GM12878 (cell line): ENCODE measurements around the gene KCTD6. TPM values are rescaled to one million over a fixed set of nuclear protein-coding genes. Genes with fewer than 3 reads are reported as not detected.

Source experiments
- ATAC-seq: fragments of 200-7000 bp; cut with Tn5 transposase; 3 replicates; pipeline ENCODE4 v1.9.1; 2020; ENCODE audit warnings: mild to moderate bottlenecking, moderate library complexity
- BruUV-seq: library from RNA; stranded (reverse); fragments of 400-500 nt; replicated peaks from 2 replicates; lab custom pipeline; 2021; lab: Mats Ljungman, UMichigan
- CTCF ChIA-PET: fragments of 300-600 bp; sonication (Branson Sonifier 250); formaldehyde crosslinking; extraction: SDS; loops from one replicate; lab custom pipeline; 2021; ENCODE audit warnings: inconsistent platforms; lab: Yijun Ruan, JAX
- POLR2A ChIA-PET: fragments of 350-600 bp; formaldehyde crosslinking; extraction: SDS; loops from one replicate; lab custom pipeline; 2021; ENCODE audit warnings: inconsistent platforms; lab: Charles Lee
- RAD21 ChIA-PET: fragments of 300-600 bp; sonication (Branson Sonifier 250); formaldehyde crosslinking; loops from one replicate; lab custom pipeline; 2023; ENCODE audit warnings: antibody characterized with exemption; ENCODE audit not compliant: unreplicated experiment; lab: Charles Lee
- SMC1A ChIA-PET: fragments of 300-600 bp; sonication (Branson Sonifier 250); formaldehyde crosslinking; loops from one replicate; lab custom pipeline; 2023; ENCODE audit not compliant: unreplicated experiment, uncharacterized antibody; lab: Charles Lee
- DNase-seq: peaks from one replicate; pipeline ENCODE4 v3.0.0-alpha.2; 2011; ENCODE audit warnings: low read depth, low spot score
- FAIRE-seq: peaks from 3 replicates; lab custom pipeline; 2011; peaks lifted over from hg19 to GRCh38; lab: Jason Lieb, UNC
- H2AFZ ChIP-seq: 2 replicates; pipeline ENCODE4 v1.6.0; 2011; ENCODE audit warnings: low read depth, low read length, control low read depth; ENCODE audit not compliant: control insufficient read depth
- H3K27ac ChIP-seq: 2 replicates; pipeline ENCODE4 v1.5.1; 2011; ENCODE audit warnings: control low read depth; ENCODE audit not compliant: control insufficient read depth, insufficient read depth
- H3K27me3 ChIP-seq, 2 experiments: replicated peaks in 1 of 2; 2 replicates each; pipeline versions ENCODE4 v1.6.0 to v1.6.1; 2011; ENCODE audit warnings: low read length in 1 of 2; ENCODE audit not compliant: control insufficient read depth in 2 of 2, insufficient read depth in 2 of 2
- H3K36me3 ChIP-seq, 2 experiments: 2 replicates each; pipeline ENCODE4 v1.5.1; 2011; ENCODE audit warnings: low read length in 1 of 2; ENCODE audit not compliant: control insufficient read depth in 2 of 2, insufficient read depth in 2 of 2
- H3K4me1 ChIP-seq: 2 replicates; pipeline ENCODE4 v1.6.1; 2011; ENCODE audit warnings: mild to moderate bottlenecking, low read length, moderate library complexity, mixed read lengths; ENCODE audit not compliant: control insufficient read depth, insufficient read depth
- H3K4me2 ChIP-seq: 2 replicates; pipeline ENCODE4 v1.6.0; 2011; ENCODE audit warnings: control low read depth; ENCODE audit not compliant: control insufficient read depth, insufficient read depth
- H3K4me3 ChIP-seq: fragments of 200-600 bp; sonication (generic); 2 replicates; pipeline ENCODE4 v1.5.1; 2016
- H3K79me2 ChIP-seq: 2 replicates; pipeline ENCODE4 v1.6.0; 2011; ENCODE audit warnings: low read length; ENCODE audit not compliant: control insufficient read depth, insufficient read depth
- H3K9ac ChIP-seq: 2 replicates; pipeline ENCODE4 v1.8.0; 2011; ENCODE audit warnings: low read length, control low read depth, mixed read lengths; ENCODE audit not compliant: control insufficient read depth, insufficient read depth
- H3K9me3 ChIP-seq: replicated peaks from 3 replicates; pipeline ENCODE4 v1.5.1; 2011; ENCODE audit warnings: mild to moderate bottlenecking, low read length; ENCODE audit not compliant: control insufficient read depth, insufficient read depth
- H4K20me1 ChIP-seq: 2 replicates; pipeline ENCODE4 v1.6.0; 2011; ENCODE audit not compliant: control insufficient read depth, insufficient read depth
- ASH2L ChIP-seq: fragments of 300-600, 200-600 bp; sonication (generic); IDR thresholded peaks from 2 replicates; pipeline ENCODE4 v1.6.1; 2017; ENCODE audit warnings: low read depth, mild to moderate bottlenecking, borderline replicate concordance
- ATF7 ChIP-seq: fragments of 450-650 bp; IDR thresholded peaks from 2 replicates; pipeline ENCODE4 v1.6.1; 2016; ENCODE audit warnings: low read depth, mild to moderate bottlenecking
- BHLHE40 ChIP-seq, 2 experiments: fragments of 450-650 bp in 1 of 2; IDR thresholded peaks; 2 replicates each; pipeline ENCODE4 v1.6.1; 2011 to 2017; ENCODE audit warnings: low read depth in 2 of 2, borderline replicate concordance in 1 of 2, improper control_type of control experiment in 1 of 2, low read length in 1 of 2, mild to moderate bottlenecking in 1 of 2
- MTA2 ChIP-seq: fragments of 450-650 bp; IDR thresholded peaks from 2 replicates; pipeline ENCODE4 v1.6.1; 2016; ENCODE audit warnings: low read depth, mild to moderate bottlenecking, moderate library complexity
- NBN ChIP-seq: fragments of 450-650 bp; IDR thresholded peaks from 2 replicates; pipeline ENCODE4 v1.6.1; 2016
- PBX3 ChIP-seq: IDR thresholded peaks from 2 replicates; pipeline ENCODE4 v1.6.1; 2011; ENCODE audit warnings: mild to moderate bottlenecking, low read depth, low read length, moderate library complexity; ENCODE audit not compliant: insufficient replicate concordance
- RB1 ChIP-seq: fragments of 450-650 bp; formaldehyde crosslinking; IDR thresholded peaks from 2 replicates; pipeline ENCODE4 v1.6.1; 2017; ENCODE audit warnings: mild to moderate bottlenecking, borderline replicate concordance
- USF1 ChIP-seq: IDR thresholded peaks from 2 replicates; pipeline ENCODE4 v1.6.1; 2011; ENCODE audit warnings: borderline replicate concordance, low read depth, mild to moderate bottlenecking, moderate library complexity, mixed read lengths, low read length; ENCODE audit not compliant: insufficient read depth; ENCODE audit errors: extremely low read length
- ZNF207 ChIP-seq: fragments of 450-650 bp; IDR thresholded peaks from 2 replicates; pipeline ENCODE4 v1.6.1; 2014; ENCODE audit warnings: antibody characterized with exemption, mild to moderate bottlenecking, borderline replicate concordance
- WGBS: methylation state at CpG from one replicate; pipeline ENCODE4 v1.1.6; 2016; ENCODE audit warnings: low lambda C conversion rate; ENCODE audit not compliant: insufficient replicate concordance, insufficient coverage; ENCODE audit errors: missing lambda C conversion rate; 5-methylcytosine and 5-hydroxymethylcytosine counted together
- in situ Hi-C: fragments of 300-500 bp; cut with MboI; formaldehyde crosslinking; loops from 9 replicates; pipeline ENCODE4 v1.14.3; 2018; ENCODE audit warnings: mixed read lengths
- intact Hi-C: fragments of 100-400 bp; cut with micrococcal nuclease; formaldehyde crosslinking; loops from one replicate; pipeline ENCODE4 v1.14.2; 2022; ENCODE audit not compliant: unreplicated experiment
- polyA plus RNA-seq, 11 experiments: library from polyadenylated mRNA; depleted of rRNA in 4 of 11; unstranded in 6 of 11; stranded (reverse) in 5 of 11; fragments of >200 nt; fragmentation: Nextera tagmentation in 4 of 11; fragmentation: Illumina TruSeq in 1 of 11; extraction: Ambion mirVana in 4 of 11; extraction: Trizol in 1 of 11; gene quantifications; 1 replicate in 1 of 11; 2 replicates in 10 of 11; pipeline versions ENCODE4 v1.2.1 to v1.2.3, GENCODE V29; 2011 to 2016; ENCODE audit warnings: inconsistent platforms in 2 of 11, missing spikeins in 2 of 11, low read depth in 1 of 11
- total RNA-seq, 4 experiments: library from RNA; depleted of rRNA in 3 of 4; stranded (reverse); fragments of >200 nt in 3 of 4; fragmentation: Illumina TruSeq in 1 of 4; extraction: Trizol in 1 of 4; gene quantifications; 2 replicates each; pipeline versions ENCODE4 v1.2.1 to v1.2.3, GENCODE V29; 2013 to 2021
- TF ChIP-seq, protein P1 (sequence below): fragments of 450-650 bp; IDR thresholded peaks from 2 replicates; pipeline ENCODE4 v1.6.1; 2016; ENCODE audit warnings: mild to moderate bottlenecking

KCTD6 gene
- total and polyA plus RNA-seq, 10 of the 15 experiments (the other 5 are each of a cell fraction or from before 2014, with no cell fraction given) = 5.2 to 10.7 (median 8.7) TPM

GRCh38 chr3:58490860-58491501, 915 bp upstream of the KCTD6 start (continued):
- TF ChIP-seq, protein P1, sequence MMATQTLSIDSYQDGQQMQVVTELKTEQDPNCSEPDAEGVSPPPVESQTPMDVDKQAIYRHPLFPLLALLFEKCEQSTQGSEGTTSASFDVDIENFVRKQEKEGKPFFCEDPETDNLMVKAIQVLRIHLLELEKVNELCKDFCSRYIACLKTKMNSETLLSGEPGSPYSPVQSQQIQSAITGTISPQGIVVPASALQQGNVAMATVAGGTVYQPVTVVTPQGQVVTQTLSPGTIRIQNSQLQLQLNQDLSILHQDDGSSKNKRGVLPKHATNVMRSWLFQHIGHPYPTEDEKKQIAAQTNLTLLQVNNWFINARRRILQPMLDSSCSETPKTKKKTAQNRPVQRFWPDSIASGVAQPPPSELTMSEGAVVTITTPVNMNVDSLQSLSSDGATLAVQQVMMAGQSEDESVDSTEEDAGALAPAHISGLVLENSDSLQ = no peak
- TF ChIP-seq ASH2L (no peak), MTA2 (no peak), USF1 (no peak), ZNF207 (no peak)

- H3K4me2 ChIP-seq = peak overlapping the region; percentile 83
- ChIA-PET POLR2A (interaction anchor here (0.6 to 1.6 kb wide), 5 partner anchors 29 to 186 kb away, joined by 3 to 8 read pairs (median 5); partner anchors contain the start of genes HTD2 and RPP14), CTCF (interaction anchor here (0.7 to 4.5 kb wide), 24 partner anchors 9 to 307 kb away, joined by 3 to 22 read pairs (median 7); partner anchors contain the start of genes HTD2, PXK and RPP14), SMC1A (interaction anchor here (1.0 to 3.6 kb wide), 9 partner anchors 21 to 185 kb away, joined by 3 to 22 read pairs (median 4); partner anchors contain the start of genes HTD2 and RPP14), RAD21 (interaction anchor here (0.6 to 4.0 kb wide), 12 partner anchors 12 to 255 kb away, joined by 3 to 25 read pairs (median 4); partner anchors contain the start of genes ABHD6, HTD2, PXK and RPP14)
- no TSS peak for BruUV-seq
- H3K9me3 ChIP-seq = no peaks in the 10 kb centered on the region
- intact Hi-C loops = loop anchor here (1.0 to 2.0 kb wide), 3 partner anchors 40 to 186 kb away; partner anchors contain the start of genes HTD2, PXK and RPP14
- no peaks in the 10 kb centered on the region for H3K36me3 ChIP-seq
- peak; percentile 37 for ATAC-seq
- no peak overlapping the region for H3K27ac ChIP-seq
- peak overlapping the region; percentile 85 for H2AFZ ChIP-seq
- in situ Hi-C loops = no loop called here
- no peak for DNase-seq
- TF ChIP-seq, protein P1 = peak; percentile 65; the same call in 1 of the 2 replicates
- TF ChIP-seq RB1 (no peak), ATF7 (peak; percentile 29; the same call in 1 of the 2 replicates), NBN (0 out of 2 replicates have a peak, but pooled peaks have one; percentile 30), PBX3 (peak; percentile 55), BHLHE40 (IDR thresholded peaks at IDR 0.05; ENCODE audit: borderline replicate concordance in 1 of 2, low read depth in 2 of 2, low read length in 1 of 2) (peak; percentile 53 to 65; a peak in 3 of 4 replicates)
- peak overlapping the region; percentile 78 for H3K4me3 ChIP-seq
- WGBS = 0% methylated on average over 10 of the region's 15 CpGs
- H4K20me1 ChIP-seq = no peaks in the 10 kb centered on the region
- peak overlapping the region; percentile 83 for H3K9ac ChIP-seq
- H3K27me3 ChIP-seq = no peaks in the 10 kb centered on the region; a peak in 2 of 4 replicates
- H3K79me2 ChIP-seq = peaks cover 3% of the 10 kb centered on the region
- H3K4me1 ChIP-seq = peaks cover 11% of the 10 kb centered on the region
- FAIRE-seq = peak; percentile 77
Observed at GRCh38 chr3:58492494-58492905, 604 bp downstream of the KCTD6 start.
